Activated CD4-positive, alpha-beta T cell treated with anti-CD3 and anti-CD28 coated beads, Interleukin-2, Interleukin-4, amounts not matched to agents 100 ng/mL and 50 ng/mL, durations not matched to agents 16 hours and 8 hours (primary cell): ENCODE measurements around the gene IRF3.
"Not testable (repeated sequence)": the region's sequence is repeated elsewhere in the genome, so short reads cannot be mapped to it uniquely, and the experiment has no call there.

Experiments used
- DNase-seq: peaks from one replicate; pipeline ENCODE4 v3.0.0-alpha.2; 2020; ENCODE audit warnings: low spot score

IRF3 gene

DNA sequence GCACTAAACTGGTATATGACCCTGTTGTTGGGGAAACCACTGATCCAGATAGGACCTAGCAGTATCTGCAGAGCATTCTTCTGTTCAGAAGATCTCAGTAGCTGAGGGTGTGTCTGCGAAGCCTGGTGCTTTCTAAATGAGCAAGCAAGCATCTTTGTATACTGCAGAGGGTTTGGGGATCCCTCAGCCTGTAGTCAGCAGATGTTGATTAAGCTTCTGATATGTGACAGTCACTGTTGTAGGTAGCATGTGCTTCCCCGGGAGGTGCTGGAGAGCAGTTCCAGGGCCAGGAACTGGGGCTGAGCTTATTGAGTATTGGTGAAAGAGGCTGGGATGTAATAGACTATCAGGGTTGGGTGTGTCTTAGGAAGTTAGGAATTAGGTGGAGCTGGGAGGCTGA lies 22.2 kb downstream of the IRF3 start:
- DNase-seq, result peak; percentile 82

DNA sequence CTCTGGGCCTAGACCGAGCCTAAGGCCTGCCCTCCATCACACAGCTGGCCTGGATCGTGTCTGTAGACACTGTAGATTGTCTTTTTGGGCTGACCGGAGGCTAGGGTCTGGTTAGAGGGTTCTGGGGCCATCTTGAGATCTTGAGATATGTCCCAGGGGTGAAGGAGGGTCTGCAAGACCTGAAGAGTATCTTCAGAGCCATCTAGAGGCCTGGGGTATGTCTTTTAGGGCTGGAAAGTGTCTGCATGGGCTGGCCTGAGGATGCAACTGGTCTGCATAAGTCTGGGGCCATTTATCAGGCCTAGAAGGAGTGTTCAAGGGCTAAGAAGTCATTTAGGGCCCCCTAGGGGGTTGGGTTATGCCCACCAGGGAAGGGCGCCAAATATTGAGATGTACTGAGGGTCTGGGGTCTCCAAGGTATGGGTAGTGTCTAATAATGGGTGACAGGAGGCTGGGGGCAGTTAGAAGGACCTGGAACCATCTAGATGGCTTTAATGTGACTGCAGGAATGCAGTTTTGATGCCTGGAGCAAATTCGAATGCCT lies 23.1 kb downstream of the IRF3 start:
- no peak for DNase-seq

DNA sequence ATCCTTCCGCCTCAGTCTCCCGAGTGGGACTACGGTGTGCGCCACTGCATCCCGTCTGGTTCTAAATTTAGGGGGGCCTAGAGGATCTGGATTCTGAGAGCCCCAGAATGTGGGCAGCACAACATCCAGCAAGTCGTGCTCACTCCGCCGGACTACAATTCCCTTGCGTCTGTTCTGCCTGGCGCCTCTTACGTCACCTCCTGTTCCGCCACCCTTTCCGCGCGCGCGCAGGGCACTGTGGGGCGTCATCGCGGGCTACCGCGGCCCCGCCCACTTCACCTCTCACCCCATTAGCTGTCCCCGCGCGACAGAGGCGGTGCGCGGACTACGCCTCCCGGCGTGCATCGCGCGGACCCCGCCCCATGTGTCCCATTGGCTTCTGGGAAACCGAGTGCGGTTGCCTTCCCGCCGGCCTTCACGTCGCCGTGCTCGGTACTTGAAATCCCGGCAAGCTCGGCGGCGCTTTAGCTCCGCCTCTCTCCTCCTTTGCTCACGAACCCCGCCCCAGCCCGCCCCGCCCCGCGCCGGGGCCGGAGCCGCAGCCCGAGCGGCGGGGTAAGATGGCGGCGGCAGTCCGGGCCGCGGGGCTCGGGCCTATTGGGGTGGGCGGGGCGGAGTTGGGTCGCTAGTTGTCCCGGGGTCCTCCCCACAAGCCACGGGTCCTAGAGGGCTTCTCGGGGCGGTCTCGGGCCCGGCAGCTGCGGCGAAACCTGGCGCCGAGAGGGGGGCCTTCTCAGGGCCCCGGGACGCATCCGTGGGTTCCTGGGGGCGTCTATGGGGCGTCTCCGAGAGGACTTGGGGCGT lies 23.8 kb downstream of the IRF3 start, which contains the start of gene SCAF1:
TSS of gene SCAF1 (plus strand) at position 522 of the 804 bp plus-strand sequence. CDS start 2,818 bp downstream, outside the sequence.
- DNase-seq, result peak; percentile 99

DNA sequence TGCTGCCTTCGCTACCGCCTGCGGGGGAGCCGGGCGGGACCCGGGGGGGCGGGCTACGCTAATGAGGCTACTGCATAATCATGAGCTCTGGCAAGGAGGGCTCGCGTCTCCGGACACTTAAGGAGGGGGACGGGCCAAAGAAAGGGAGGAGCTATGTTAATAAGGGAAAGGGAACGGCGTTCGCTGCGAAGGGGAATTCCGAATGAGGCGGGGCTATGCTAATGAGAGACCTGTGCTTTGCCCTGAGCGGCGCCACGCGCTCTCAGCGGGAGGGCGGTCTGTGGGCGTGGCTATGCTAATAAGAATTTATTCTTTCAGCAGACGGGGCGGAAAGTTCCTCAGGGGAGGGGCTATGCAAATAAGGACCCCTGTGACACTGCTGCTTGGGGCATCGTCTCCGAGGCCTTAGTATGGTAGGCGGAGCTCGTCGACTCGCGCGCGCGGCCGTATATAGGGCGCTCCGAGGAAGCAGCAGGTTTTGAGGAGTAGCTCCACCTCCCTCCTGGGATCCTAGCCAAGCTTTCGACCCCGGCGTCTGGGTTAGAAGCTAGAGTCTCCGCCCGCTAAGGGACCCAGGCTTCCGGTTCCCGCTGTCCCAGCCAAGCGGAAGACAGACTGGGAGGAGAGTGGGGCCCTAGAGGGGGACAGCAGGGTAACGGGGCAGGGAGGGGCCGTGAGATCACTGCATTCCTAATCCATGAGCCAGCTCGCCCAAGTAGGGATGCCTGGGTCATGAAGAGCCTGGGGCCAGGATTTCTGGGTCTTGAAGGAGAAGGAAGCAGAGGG lies 25.4 kb downstream of the IRF3 start, which contains the start of gene RRAS:
TSS of gene RRAS (minus strand) at position 31 of the 786 bp plus-strand sequence. CDS start 45 bp downstream, outside the sequence.
- peak; percentile 100 for DNase-seq

DNA sequence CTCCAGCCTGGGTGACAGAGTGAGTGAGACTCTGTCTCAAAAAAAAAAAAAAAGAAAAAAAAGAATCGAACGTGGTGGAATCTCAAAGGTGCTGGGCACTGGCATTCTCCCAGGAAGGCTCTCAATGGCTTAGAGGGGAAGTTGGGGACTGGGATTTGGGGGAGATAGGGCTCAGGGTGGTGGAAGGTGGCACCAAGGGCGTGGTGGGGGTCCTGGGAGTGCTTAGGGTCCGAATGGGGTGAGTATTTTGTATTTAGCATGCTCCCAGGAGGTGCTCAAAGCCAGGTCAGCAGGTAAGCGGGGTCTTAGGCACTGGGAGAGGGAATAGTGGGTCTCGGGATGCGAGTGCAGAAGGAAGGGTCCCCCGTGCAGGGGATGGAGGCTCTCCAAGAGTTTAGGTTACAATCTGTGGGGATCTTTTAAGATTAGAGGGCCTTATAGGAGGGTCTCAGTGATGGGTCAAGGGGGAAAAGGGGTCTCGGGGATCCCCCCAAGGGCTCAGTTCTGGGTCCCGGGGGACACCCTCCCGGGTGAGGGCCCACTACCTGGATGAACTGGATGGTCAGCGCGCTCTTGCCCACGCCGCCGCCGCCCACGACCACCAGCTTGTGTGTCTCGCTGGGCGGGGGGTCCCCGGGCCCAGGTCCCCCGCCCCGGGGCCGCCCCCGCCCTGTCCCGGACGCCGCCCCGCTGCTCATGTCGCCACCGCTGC lies 26.1 kb downstream of the IRF3 start:
- DNase-seq, result no peak

DNA sequence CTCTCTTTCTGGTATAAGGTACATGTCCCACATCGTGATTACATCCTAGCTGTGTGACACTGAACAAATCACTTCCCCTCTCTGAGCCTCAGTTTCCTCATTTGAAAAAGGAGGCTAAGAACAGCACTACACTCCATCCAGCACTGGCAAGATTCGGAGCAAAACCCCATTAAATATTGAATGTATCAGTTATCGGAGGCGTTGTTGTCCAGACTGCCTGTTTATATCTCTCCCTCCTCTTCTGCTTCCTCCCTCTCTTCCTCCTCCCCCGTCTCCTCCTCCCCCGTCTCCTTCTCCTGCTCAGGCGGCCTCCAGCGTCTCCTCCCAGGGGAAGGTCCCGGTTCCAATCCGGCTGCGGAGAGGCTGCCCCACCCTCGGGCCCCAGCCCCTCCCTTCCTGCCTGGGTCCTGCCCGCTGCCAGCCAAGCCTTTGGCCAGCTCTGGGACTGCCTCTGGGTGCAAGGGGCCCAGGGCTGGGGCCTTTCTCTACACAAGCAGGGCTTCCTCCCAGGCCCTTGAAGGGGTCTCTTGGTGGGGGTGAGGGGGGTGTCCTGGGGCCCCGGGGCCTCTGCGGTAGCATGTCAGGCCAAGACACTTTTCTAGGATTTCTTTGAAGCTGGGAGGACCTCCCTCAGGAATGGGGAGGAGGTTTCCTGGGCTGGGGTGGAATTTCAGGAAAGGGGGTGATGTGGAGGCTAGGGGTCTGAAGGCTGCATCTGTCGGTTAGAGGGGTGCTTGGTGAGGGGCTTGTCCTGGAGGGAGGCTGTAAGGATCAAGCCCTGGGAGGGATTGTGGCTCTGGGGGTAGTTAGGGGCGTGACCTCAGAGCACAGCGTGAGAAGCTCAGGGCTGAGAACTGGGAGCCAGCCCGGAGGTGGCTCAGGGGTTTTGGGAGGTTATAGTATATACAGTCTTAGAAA lies 27.6 kb downstream of the IRF3 start:
- no peak for DNase-seq

DNA sequence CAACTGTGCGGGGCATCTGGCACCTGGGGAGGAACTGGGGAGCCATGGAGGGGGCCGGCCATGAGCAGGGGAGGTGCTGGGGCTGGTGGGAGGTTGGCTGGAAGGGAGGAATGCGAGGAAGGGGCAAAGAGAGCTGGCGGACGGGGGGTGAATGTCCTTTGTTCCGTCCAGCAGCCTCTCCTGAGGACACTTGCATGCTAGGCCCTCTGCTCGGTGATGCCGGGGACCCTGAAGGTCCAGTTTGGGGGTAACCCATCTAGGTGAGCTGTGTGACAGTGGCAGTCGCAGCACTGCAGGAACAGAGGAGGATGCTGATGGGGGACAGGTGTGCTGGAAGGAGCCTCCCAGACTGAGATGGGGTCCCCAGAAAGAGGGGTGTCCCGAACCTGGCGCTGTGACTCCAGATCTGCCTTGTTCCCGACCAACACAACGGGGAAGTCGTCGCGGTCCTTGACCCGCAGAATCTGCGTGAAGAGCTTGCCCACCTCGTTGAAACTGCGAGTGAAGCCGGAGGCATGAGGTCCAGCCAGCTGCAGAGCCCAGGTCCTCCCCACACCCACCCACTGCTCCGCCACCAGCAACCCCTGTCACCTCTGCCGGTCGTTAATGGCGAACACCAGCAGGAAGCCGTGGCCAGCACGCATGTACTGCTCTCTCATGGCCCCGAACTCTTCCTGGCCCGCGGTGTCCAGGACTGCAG lies 29.3 kb downstream of the IRF3 start:
- DNase-seq, result no peak

DNA sequence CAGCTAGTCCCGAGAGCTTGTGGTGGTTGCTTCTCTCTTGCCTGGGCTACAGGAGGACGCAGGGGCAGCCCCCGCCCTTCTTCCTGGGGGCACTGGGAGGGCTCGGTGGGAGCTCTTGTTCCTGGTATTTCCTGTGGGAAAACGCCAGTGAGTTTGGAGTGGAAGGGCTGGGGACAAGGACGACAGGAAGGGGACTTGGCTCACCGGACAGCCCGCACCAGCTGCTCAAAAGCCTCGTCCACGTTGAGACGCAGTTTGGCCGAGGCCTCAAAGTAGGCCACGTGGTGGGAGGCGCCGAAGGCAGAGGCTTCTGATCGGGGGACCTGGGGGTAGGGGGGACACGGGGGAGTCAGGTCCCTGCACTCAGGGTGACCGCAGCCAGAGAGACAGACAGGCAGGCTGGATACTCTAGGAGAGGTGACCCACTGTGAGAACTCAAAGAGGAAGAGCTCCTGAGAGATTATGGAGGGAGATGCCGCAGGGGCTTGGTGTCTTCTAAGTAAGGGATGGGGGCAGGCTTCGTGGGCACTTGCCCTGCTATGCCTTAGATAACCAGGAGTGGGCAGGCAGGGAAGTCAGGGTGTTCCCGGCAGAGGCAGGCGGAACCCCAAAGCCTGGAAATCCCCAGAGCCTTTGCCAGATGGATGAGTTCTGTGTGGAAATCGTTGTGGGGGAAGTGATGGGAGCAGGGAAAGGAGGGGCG lies 30.0 kb downstream of the IRF3 start:
- DNase-seq, result no peak

DNA sequence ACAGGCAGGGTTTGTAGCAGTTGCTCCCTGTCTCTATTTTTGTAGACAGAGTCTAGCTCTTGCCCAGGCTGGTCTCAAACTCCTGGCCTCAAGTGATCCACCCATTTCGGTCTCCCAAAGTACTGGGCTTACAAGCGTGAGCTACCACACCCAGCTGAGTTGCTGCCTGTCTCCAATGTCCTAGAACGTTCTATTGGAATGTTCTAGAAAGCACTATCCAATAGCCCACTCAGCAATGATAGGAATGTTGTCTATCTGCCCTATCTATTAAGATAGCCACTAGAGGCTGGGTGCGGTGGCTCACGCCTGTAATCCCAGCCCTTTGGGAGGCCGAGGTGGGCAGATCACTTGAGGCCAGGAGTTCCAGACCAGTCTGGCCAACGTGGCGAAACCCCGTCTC lies 32.4 kb downstream of the IRF3 start:
- DNase-seq, result not testable (repeated sequence)

DNA sequence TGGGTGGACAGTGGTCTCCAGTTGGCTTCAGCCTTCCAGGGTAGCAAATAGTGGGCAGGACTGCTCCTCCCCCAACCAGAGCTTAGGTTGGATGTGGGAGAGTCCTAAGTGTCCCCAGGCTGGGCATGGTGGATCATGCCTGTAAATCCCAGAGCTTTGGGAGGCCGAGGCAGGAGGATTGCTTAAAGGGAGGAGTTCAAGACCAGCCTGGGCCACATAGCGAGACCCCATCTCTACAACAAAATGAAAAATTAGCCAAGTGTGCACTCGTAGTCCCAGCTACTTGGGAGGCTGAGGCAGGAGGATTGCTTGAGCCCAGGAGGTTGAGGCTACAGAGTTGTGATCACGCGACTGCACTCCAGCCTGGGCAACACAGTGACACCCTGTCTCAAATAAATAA lies 33.1 kb downstream of the IRF3 start:
- no peak for DNase-seq

DNA sequence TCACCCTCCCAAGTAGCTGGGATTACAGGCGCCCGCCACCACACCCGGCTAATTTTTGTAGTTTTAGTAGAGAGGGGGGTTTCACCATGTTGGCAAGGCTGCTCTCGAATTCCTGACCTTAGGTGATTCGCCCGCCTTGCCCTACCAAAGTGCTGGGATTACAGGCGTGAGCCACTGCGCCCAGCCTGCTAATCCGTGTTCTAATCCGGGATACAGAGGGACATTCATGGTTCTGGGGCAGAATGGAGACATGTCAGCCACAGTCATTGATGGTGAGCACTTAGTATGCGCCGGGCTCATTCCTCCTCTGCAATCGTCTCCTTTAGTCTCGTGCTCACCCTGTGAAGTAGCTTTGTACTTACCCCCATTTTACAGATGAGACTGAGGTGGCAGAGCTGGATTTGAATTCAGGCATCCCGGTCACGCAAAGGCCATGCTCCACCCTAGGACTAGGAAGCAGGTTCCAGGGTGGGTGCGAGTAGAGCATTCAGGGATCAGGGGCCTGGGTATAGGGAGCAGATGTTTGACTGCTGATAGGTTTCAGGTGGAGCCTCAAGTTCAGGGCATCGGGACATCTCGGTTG lies 34.0 kb downstream of the IRF3 start:
- no peak for DNase-seq

DNA sequence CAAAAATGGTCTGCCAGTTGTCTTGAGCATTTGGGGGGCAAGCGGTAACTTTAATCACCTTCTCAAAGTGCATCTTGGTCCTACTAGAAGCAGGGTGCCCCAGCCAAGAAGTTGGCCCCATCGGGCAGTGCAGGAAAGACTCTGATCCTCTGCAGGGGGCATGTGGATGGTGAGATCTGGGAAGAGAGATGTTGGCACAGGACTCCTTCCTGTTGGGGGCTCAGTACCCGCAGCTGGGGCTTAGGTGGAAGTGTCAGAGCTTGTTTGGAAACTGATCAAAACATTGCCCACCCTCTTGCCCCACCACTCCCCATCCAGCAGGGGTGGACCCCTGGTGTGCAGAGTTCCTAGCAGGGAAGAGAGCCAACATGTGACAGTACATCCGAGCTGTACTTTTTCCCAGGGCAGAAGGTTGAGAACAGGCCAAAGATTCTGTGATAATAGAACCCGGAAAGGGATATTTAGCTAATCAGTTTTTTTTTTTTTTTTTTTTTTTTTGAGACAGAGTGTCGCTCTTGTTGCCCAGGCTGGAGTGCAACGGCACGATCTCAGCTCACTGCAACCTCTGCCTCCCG lies 34.6 kb downstream of the IRF3 start:
- DNase-seq, result no peak

DNA sequence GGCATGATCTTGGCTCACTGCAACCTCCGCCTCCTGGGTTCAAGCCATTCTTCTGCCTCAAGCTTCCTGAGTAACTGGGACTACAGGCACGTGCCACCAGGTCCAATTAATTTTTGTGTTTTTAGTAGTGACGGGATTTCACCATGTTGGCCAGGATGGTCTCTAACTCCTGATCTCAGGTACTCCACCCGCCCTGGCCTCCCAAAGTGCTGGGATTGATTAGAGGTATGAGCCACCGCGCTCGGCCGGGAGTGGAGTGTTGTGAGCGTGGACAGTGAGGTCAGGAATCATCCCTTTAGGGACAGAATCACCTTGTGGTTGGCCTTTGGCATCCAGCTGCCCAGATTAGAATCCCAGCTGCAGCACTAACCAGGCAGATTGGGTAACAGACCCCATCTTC lies 36.0 kb downstream of the IRF3 start:
- DNase-seq, result no peak

DNA sequence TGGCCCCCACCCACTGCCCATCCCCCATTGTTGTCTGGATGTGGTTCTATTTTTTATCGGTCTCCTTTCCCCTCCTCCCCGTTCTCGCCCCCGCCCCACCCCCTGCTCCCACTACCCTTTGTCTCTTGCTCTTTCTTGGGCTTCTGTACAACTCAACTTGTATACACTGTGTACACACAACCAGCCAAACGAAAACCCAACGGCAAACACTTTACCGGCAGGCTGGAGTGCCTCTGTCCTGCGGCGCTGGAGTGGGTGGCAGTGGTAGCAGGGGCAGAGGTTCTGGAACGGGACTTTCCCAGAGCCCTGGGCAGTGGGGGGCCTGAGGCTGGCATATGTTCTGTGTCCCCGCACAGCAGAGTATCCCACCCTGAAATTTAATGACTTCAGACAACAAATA lies 39.4 kb downstream of the IRF3 start:
- DNase-seq, result no peak

DNA sequence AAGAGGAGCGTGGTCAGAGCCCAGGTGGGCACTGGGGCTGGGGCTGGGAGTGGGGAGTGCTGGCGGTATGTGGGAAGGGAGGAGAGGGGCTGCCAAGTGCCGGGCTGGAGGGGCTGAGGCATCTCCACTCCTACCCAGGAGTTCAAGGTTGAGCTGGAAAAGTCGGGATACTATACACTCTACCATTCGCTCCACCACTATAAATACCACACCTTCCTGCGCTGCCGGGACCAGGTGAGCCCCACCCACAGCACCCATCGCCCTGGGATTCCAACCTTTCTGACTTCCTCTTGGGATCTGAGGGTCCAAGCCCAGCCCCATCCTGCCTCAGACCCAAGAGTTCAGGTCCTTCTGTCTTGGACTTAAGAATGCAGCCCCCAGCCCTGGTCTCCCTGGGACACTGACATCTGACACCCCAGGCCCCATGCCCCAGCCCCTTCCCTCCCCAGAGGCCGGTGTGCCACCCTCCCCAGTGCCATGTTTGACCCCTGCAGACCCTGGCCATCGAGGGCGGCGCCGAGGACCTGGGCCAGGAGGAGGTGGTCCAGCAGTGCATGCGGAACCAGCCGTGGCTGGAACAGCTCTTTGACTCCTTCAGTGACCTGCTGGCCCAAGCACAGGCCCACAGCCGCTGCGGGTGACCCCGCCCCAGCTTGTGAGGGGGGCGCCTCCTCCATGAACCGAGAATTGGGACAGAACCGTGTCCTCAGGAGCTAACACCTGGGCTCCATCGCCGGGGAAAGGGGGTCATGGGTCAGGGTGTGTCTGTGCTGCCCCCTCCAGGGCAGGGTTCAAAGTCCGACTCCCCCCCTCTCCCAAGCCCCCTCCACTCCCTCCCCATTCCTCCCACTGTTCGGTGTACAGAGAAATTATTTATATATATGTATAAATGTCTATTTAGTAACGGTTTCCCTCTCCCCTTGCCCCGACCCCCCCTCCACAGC lies 40.4 kb downstream of the IRF3 start:
- no peak for DNase-seq

DNA sequence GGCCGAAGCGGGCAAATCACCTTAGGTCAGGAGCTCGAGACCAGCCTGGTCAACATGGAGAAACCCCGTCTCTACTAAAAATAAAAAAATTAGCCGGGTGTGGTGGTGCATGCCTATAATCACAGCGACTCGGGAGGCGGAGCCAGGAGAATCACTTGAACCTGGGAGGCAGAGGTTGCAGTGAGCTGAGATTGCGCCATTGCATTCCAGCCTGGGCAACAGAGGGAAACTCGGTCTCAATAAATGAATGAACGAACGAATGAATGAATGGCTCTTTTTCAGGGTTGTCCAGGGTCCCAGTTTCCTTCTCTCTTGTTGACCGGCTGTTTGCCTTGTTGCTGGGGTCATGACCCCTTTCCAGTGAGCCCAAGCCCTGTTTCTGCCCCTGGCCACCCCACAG lies 47.8 kb downstream of the IRF3 start:
- not testable (repeated sequence) for DNase-seq

DNA sequence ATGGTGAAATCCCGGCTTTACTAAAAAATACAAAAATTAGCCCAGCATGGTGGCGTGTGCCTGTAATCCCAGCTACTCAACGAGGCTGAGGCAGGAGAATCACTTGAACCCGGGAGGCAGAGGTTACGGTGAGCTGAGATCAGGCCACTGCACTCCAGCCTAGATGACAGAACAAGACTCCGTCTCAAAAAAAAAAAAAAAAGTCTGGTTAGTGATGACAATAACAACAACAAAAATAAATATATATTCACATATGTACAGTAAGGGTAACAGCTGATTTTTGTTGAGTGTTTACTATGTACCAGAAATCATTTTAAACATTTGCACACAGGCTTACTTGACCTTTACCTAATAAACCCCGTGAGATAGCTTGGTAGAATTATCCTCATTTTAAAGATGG lies 48.7 kb downstream of the IRF3 start:
- DNase-seq, result no peak

DNA sequence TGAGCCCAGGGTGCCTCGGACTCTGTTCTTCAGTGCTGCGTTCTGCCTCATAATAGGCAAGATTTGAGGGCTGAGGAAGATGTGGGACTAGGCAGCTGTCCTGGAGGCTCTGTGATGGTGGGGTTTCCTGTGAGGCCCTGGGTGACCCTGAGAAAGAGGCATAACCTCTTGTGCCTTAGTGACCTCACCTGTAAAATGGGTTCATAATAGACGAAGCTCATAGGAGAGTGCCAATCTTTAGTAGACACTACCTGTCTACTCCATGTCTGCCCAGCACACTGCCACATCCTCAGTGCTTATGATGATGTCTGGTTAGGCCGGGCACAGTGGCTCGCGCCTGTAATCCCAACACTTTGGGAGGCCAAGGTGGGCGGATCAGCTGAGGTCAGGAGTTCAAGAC lies 49.1 kb downstream of the IRF3 start:
- DNase-seq, result no peak
